NOMO-1 treated with dmso at 0.1 percent for 144 hours (cell line): ENCODE measurements around the gene GABRA1.

Experiments used
- DNase-seq: peaks from one replicate; lab custom pipeline; 2025; ENCODE audit not compliant: unreplicated experiment; lab: John Stamatoyannopoulos, UW

The GABRA1 gene

GRCh38 chr5:161847941-161848391, at the start of gene GABRA1:
Gene GABRA1 (plus strand): TSS chr5:161848120. CDS start chr5:161850811, 2,691 bp downstream.
- no peak for DNase-seq

DNA sequence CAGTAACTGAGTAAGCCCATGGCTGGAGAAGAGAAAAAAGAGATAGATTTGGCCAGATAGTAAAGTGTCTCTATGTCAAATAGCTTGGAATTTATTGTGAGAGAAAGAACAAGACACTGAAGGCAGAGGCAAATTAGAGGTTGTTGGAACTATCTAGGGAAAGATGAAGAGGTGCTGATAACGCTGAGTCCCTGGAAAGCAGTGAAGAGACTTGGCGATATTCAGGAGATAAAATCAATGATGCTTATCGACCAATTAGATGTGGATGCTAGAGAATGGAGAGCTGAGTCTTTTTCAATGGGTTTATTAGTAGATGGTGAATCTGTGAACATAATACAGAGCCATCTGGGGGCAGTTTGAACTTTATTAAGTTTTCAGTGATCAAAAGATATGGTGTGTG, 48.6 kb upstream of the GABRA1 start:
- no peak for DNase-seq

GRCh38 chr5:161804263-161804662, 43.7 kb upstream of the GABRA1 start:
- DNase-seq, result no peak

DNA sequence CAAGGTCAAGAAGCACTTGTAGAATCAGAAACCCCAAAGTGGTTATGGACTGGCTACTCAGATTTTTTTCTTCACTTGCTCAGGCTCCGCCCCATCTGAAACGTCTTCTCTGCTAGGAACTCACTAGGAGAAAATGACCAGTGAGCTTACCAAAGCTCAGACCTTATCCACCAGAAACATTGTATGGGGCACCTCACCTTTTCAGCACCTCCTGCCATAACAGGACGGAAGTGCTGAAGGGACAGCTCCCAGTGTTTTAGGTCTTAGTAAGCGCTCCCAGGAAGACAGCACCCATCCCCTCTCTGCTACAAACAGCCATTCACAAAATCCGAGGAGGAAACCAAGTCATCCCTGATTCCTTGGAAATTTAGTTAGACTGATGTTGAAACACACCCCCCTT, 1.2 kb upstream of the GABRA1 start:
- DNase-seq, result no peak

GRCh38 chr5:161847447-161847846, 473 bp upstream of the GABRA1 start:
- no peak for DNase-seq

DNA sequence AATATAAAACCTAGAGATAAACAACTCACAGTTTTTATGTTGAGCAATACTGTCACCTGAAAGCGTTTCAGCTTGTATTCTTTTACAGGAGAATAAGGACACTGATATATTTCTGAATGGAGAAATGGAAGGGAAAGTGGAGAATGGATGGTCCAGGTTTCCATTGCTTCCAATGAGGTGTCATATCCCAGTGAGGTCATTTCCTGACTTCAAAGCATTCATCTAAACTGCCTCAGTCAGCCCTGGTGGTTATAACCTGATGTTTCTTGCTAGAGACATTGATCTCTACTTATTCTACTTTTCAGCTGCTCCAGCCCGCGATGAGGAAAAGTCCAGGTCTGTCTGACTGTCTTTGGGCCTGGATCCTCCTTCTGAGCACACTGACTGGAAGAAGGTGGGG, 2.6 kb downstream of the GABRA1 start:
- DNase-seq, result no peak

DNA sequence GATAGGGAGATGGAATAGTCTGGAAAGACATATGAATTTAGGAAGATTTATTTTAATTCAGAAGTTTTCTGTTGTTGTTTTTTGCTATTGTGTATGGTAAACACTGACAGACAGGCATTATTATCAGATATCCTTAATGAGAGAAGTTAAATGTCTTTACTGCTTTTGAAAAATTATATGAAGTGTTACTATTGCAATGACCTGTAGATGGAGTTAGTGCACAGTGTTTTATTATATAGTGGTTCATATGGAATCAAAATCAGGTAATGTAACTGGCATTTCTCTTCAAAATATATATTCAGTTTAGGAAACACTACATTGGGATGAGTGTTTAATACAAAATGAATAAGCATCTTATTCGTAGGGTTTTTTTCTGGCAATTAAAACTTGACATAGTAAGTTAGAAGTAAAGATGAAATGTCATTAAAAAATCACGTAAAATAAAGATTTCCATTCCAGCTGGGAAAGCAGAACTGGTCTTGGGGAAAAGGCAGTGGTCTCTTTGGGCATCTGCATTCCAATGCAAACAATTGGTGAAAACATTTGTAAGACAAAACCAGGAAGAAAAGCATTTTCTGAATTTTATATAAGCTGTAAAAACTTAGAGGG, 3.9 kb downstream of the GABRA1 start:
- DNase-seq, result no peak

GRCh38 chr5:161857358-161857757, 9.4 kb downstream of the GABRA1 start:
- DNase-seq, result no peak

DNA sequence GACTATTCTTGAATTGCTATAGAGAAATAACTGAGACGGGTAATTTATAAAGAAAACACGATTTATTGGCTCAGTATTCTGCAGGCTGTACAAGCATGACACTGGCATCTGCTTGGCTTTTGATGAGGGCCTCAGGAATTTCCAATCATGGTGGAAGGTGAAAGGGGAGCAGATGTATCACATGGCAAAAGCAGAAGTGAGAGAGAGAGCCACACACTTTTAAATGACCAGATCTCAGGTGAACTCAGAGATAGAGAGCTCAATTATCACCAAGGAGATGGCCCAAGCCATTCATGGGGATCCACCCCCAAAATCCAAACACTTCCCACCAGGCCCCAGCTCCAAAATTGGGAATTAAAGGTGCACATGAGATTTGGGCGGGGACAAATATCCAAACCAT, 15.3 kb downstream of the GABRA1 start:
- DNase-seq, result no peak

GRCh38 chr5:161863811-161864210, 15.9 kb downstream of the GABRA1 start:
- no peak for DNase-seq

GRCh38 chr5:161865510-161865909, 17.6 kb downstream of the GABRA1 start:
- no peak for DNase-seq

DNA sequence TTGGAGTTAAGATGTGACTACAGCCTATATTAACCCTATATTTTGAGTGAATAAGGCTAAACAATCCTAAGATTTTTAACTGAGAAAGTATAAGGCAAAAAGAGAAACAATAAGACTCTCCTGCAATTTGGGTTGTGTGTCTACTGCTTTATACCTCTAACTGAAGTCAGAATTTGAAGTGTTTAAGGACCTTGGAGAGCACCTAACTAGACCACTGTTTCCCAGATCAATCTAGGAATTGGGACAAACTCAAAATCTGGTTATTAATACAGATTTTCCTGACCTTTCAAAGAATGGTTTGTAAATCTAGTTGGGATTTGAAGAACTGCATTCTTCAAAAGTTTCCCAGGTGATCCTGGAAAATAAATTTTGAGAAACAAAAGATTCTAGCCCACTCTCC, 42.1 kb downstream of the GABRA1 start:
- DNase-seq, result no peak

DNA sequence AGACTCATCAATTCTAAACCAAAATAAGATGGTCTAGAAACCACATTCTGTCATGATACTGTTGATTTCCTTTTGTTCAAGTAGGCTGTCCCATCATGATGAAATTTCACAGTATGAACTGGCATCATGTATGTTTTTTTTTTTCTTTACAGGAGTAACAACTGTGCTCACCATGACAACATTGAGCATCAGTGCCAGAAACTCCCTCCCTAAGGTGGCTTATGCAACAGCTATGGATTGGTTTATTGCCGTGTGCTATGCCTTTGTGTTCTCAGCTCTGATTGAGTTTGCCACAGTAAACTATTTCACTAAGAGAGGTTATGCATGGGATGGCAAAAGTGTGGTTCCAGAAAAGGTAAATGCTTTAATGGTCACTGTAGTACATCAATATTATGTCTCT, 47.6 kb downstream of the GABRA1 start:
- DNase-seq, result no peak

GRCh38 chr5:161897033-161897432, 49.1 kb downstream of the GABRA1 start:
- no peak for DNase-seq

DNA sequence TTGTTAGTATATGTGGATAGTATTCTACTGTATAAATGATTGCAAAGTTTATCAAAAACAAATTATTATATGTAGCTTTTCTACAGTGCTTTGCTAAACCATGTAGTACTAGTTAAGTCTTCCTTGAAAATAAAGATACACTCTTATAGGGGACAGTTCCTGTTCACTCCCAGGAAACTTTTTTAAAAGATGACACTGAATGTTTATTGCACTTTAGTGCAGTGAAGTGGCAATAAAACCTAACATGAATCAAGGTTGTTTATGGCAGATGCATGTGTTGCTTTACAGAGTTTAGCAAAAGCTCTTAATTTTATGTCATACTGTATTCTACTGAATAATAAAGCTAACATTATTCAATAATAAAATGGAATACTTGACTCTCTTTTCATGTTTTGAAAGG, 51.7 kb downstream of the GABRA1 start:
- DNase-seq, result no peak

- DNase-seq, result no peak
These were observed 53.1 kb downstream of the GABRA1 start for GRCh38 chr5:161900981-161901380.

- DNase-seq, result no peak
These were observed 73.9 kb downstream of the GABRA1 start for GRCh38 chr5:161921781-161922180.

GRCh38 chr5:161924270-161924669, 76.3 kb downstream of the GABRA1 start:
- no peak for DNase-seq

- no peak for DNase-seq
These were observed 78.0 kb downstream of the GABRA1 start for GRCh38 chr5:161925960-161926359.

- no peak for DNase-seq
These were observed 86.6 kb downstream of the GABRA1 start for GRCh38 chr5:161934486-161934885.

GRCh38 chr5:161944974-161945373, 97.1 kb downstream of the GABRA1 start:
- DNase-seq, result no peak

DNA sequence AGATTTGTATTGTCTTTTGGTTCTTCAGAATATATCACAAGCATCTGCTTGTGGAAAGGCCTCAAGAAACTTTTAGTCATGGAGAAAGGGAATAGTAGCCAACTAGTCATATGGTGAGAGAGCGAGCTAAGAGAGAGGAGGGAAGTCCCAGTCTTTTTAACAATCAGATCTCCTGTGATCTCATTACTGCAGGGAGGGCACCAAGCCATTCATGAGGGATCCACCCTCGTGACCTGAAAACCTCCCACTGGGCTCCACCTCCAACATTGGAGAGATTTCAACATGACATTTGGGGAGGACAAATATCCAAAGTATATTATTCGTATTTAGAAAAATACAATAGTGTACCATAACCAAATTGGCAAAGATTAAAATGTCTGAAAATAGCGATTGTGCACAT, 99.0 kb downstream of the GABRA1 start:
- no peak for DNase-seq
